PC-9 (cell line): ENCODE data around the gene EDC3.

Experiments
- EZH2 ChIP-seq: fragments of 200-600 bp; sonication (generic); IDR thresholded peaks from 2 replicates; pipeline ENCODE4 v1.8.0; 2017; ENCODE audit warnings: antibody characterized with exemption, low read depth
- TF ChIP-seq, protein P1 (sequence below): fragments of 200-600 bp; sonication (generic); conservative IDR thresholded peaks from 2 replicates; pipeline ENCODE4 v1.6.1; 2017; ENCODE audit warnings: mixed run types, antibody characterized with exemption, mild to moderate bottlenecking, moderate library complexity

DNA sequence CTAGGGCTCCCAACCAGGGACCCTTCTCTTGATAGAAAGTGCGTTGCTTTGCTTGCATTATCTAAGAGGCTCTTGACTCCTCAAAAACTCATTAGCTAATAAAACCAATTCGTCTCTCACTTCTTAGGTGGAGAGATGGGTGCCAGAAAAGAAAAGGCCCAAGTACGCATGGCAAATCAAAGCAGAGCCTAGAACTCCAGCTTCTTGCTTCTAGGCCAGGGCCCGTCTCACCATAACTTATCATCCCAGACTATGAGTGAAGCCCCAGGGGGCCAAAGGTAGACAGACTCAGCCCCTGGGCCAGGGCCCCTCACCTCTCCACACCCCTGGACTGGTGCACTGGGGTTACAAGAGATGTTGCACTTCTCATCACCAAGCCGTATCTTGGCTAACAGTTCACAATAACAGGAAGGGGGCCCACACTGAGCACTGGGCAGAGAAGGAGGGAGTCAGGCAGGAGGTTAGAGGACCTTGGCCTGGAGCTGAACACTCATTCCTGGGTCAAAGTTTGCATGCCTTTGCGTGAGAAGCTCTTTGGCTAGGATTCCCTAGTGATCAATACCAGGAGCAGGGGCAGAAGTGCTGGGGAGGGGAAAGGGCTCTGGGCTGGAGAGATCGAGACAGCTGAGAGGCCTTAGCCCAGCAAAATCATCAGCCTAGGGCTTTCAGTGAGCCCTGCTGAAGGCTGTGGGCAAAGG, 34.9 kb upstream of the EDC3 start:
- TF ChIP-seq, protein P1, sequence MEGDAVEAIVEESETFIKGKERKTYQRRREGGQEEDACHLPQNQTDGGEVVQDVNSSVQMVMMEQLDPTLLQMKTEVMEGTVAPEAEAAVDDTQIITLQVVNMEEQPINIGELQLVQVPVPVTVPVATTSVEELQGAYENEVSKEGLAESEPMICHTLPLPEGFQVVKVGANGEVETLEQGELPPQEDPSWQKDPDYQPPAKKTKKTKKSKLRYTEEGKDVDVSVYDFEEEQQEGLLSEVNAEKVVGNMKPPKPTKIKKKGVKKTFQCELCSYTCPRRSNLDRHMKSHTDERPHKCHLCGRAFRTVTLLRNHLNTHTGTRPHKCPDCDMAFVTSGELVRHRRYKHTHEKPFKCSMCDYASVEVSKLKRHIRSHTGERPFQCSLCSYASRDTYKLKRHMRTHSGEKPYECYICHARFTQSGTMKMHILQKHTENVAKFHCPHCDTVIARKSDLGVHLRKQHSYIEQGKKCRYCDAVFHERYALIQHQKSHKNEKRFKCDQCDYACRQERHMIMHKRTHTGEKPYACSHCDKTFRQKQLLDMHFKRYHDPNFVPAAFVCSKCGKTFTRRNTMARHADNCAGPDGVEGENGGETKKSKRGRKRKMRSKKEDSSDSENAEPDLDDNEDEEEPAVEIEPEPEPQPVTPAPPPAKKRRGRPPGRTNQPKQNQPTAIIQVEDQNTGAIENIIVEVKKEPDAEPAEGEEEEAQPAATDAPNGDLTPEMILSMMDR, result no peak
- TF ChIP-seq EZH2, result no peak
